ENCODE measurements around the gene ADGRA3.

ADGRA3 gene

DNA sequence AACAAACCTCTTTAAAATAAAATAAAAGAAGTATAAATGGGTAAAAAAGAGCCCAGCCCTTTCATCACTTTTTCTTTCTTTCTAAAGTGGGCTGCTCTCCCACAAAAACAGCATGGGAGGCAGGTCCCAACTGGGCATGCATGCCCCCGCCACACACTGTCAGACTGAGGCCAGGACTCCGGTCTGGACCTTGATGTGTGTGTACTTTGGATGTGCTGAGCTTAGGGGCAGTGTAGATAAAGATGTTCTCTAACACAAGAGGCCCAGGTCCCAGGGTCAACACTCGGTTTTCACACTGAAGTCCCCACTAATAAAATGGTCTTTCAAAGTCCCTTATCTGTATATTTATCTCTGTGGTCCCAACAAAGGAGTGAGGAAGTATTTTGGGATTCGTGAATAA, 44.4 kb downstream of the ADGRA3 start:
- H3K4me3 ChIP-seq (ENCODE audit: low read depth, low read length): no peak overlapping the region
- TF ChIP-seq, protein P1, sequence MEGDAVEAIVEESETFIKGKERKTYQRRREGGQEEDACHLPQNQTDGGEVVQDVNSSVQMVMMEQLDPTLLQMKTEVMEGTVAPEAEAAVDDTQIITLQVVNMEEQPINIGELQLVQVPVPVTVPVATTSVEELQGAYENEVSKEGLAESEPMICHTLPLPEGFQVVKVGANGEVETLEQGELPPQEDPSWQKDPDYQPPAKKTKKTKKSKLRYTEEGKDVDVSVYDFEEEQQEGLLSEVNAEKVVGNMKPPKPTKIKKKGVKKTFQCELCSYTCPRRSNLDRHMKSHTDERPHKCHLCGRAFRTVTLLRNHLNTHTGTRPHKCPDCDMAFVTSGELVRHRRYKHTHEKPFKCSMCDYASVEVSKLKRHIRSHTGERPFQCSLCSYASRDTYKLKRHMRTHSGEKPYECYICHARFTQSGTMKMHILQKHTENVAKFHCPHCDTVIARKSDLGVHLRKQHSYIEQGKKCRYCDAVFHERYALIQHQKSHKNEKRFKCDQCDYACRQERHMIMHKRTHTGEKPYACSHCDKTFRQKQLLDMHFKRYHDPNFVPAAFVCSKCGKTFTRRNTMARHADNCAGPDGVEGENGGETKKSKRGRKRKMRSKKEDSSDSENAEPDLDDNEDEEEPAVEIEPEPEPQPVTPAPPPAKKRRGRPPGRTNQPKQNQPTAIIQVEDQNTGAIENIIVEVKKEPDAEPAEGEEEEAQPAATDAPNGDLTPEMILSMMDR (IDR thresholded peaks at IDR 0.05; ENCODE audit: low read depth, low read length): no peak
- DNase-seq (ENCODE audit: low read depth, low spot score): no peak
- in situ Hi-C loops (cut with HindIII; ENCODE audit: low sequenced_read_pairs): no loop called here

DNA sequence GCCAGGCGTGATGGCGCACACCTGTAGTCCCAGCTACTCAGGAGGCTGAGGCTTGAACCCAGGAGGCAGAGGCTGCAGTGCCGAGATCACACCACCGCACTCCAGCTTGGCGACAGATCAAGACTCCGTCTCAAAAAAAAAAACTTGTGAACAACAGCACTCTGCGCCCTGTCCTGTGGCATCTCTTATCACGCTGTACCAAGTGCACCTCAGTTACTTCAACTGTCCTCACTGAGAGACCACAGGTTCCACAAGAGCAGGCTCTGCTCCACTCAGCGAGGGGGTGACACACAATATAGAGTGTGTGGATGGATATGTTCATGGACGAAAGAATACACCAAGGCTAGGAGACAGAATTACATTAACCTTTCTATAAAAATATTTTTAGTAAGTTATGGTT, 49.3 kb downstream of the ADGRA3 start:
- no peak overlapping the region for H3K4me3 ChIP-seq (ENCODE audit: low read depth, low read length)
- no peak for DNase-seq (ENCODE audit: low read depth, low spot score)
- in situ Hi-C loops (cut with HindIII; ENCODE audit: low sequenced_read_pairs): no loop called here
- TF ChIP-seq, protein P1 (IDR thresholded peaks at IDR 0.05; ENCODE audit: low read depth, low read length): no peak

DNA sequence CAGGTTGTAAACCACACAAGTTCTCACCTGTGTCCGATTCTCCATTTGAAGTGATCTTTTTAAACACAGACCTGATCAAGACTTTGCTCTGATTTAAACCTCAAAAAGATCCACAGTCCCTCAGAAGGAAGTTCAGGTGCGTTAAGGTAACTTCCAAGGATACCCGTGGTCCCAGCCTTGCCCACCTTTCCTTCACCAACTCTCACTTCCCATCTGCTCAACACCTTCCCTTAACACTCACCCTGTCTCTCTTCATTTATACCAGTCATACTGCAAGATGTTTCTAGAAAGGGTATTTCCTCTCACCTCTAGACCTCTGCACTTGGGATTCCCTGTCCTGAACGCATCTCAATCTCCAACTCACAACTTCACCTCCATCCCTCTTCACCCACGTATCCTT, 49.9 kb downstream of the ADGRA3 start:
- no peak for DNase-seq (ENCODE audit: low read depth, low spot score)
- TF ChIP-seq, protein P1 (IDR thresholded peaks at IDR 0.05; ENCODE audit: low read depth, low read length): no peak
- H3K4me3 ChIP-seq (ENCODE audit: low read depth, low read length): no peak overlapping the region
- in situ Hi-C loops (cut with HindIII; ENCODE audit: low sequenced_read_pairs): no loop called here

DNA sequence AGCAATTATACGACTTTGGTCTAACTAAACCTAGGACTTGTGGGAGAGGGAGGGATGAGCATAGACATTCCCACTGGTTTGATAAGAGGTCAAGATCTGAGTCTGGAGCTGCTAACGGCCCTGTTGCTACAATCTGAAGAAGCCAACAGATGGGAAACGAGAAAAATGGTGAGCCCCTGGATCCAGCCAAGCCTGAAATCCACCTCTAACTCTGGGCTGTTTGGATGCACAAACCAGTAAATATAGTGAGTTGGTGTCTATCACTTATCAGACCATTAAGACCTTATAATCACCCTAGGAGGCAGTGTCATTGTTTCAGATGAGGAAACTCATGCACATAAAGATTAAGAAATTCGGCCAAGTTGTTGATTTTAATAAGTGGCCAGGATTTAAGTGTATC, 50.5 kb downstream of the ADGRA3 start:
- H3K4me3 ChIP-seq (ENCODE audit: low read depth, low read length): no peak overlapping the region
- TF ChIP-seq, protein P1 (IDR thresholded peaks at IDR 0.05; ENCODE audit: low read depth, low read length): no peak
- no peak for DNase-seq (ENCODE audit: low read depth, low spot score)
- in situ Hi-C loops (cut with HindIII; ENCODE audit: low sequenced_read_pairs): no loop called here

DNA sequence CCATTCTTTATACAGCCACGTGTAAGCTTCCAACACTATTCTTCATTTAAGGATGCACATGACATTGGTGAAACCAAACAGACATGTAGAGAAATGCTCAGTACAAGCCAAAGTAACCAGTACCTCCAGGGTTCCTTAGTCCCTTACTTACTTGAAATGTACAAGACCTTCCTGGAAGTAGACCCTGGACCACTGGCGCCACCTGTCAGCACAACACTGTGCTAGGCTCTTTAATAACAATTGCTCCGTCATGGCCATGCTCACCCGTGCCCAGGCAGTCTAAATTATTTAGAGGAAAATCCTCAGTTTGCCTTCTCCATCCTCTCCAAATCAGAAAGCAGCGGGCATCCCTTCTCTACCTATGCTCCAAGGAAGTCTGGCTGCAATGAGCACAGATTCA, 52.7 kb downstream of the ADGRA3 start:
- no peak for DNase-seq (ENCODE audit: low read depth, low spot score)
- TF ChIP-seq, protein P1 (IDR thresholded peaks at IDR 0.05; ENCODE audit: low read depth, low read length): no peak
- in situ Hi-C loops (cut with HindIII; ENCODE audit: low sequenced_read_pairs): no loop called here

DNA sequence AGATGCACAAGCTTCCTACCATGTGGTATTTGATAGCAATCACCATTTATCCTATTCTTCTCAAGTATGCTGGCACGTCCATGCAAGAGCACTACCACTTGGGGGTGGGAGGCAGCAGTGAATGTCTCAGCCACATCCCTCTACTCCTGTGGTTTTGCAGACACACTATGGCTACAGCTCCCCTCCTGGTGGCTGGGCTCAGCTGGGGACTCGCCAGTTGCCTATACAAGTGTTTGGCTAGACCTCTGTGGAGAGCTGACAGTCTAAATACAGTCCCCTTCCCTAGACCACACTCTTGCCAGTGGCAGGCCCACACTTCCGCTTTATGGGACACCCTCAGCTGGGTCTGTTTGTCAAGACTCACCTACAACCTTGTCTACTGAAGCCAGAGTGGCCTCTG, 53.2 kb downstream of the ADGRA3 start:
- in situ Hi-C loops (cut with HindIII; ENCODE audit: low sequenced_read_pairs): no loop called here
- DNase-seq (ENCODE audit: low read depth, low spot score): no peak

More for the DNA sequence above, 52.7 kb downstream of the ADGRA3 start:
- H3K4me3 ChIP-seq (ENCODE audit: low read depth, low read length): no peak overlapping the region

More for the DNA sequence above, 53.2 kb downstream of the ADGRA3 start:
- TF ChIP-seq, protein P1 (IDR thresholded peaks at IDR 0.05; ENCODE audit: low read depth, low read length): no peak
- no peak overlapping the region for H3K4me3 ChIP-seq (ENCODE audit: low read depth, low read length)
